ENCODE measurements around the gene ARAF.

- TF ChIP-seq CTCF (IDR thresholded peaks at IDR 0.05 in 8 of 11, conservative IDR thresholded peaks at IDR 0.05 in 3 of 11): no peak
- TF ChIP-seq POLR2AphosphoS5 (IDR thresholded peaks at IDR 0.05): no peak
These were observed 22.3 kb downstream of the ARAF start for GRCh38 chrX:47583240-47583861.

All from spleen (tissue), 7 donors.